ENCODE results near the gene FAM163B. TPM values are rescaled to one million over a fixed set of nuclear protein-coding genes. Genes with fewer than 3 reads are reported as not detected.

FAM163B gene
- total RNA-seq, 1 experiment from 2014 or later, result not detected

GRCh38 chr9:133641861-133642595 is 32.8 kb upstream of the FAM163B start:
- Histone ChIP-seq H3K27me3 (replicated peaks; ENCODE audit: control insufficient read depth, insufficient read depth, low read length) (no peaks in the 10 kb centered on the region; the same call in 1 of the 2 replicates), H3K4me1 (no peaks in the 10 kb centered on the region), H3K9me3 (no peaks in the 10 kb centered on the region), H3K4me3 (ENCODE audit: low read depth, low read length) (no peak overlapping the region), H3K36me3 (ENCODE audit: control insufficient read depth, insufficient read depth, low read length) (no peaks in the 10 kb centered on the region)
- intact Hi-C loops (cut with micrococcal nuclease; ENCODE audit: unreplicated experiment), result no loop called here
- no peak overlapping the region for H3K27ac Mint-ChIP-seq (ENCODE audit: unreplicated experiment)
- no TSS peak for BruUV-seq (replicated peaks)
- H3K36me3 Mint-ChIP-seq (ENCODE audit: insufficient read depth, unreplicated experiment), result peaks cover 4% of the 10 kb centered on the region
- DNase-seq, result no peak
- H3K4me3 Mint-ChIP-seq (ENCODE audit: unreplicated experiment), result no peak overlapping the region
- no peaks in the 10 kb centered on the region for H3K9me3 Mint-ChIP-seq (ENCODE audit: unreplicated experiment)
- TF ChIP-seq CTCF (IDR thresholded peaks at IDR 0.05; ENCODE audit: insufficient read depth in 1 of 2, low read depth in 1 of 2, low read length in 1 of 2, severe bottlenecking in 1 of 2, unreplicated experiment in 1 of 2), result no peak
- no peaks in the 10 kb centered on the region for H3K4me1 Mint-ChIP-seq (ENCODE audit: low read depth, unreplicated experiment)
- peaks cover 23% of the 10 kb centered on the region for H3K27me3 Mint-ChIP-seq (ENCODE audit: insufficient read depth, unreplicated experiment)
- ChIA-PET POLR2A (no interaction called here), CTCF (interaction anchor here (0.9 to 1.0 kb wide), 2 partner anchors 8 to 67 kb away, joined by 3 read pairs; no protein-coding TSS in a partner anchor)

GRCh38 chr9:133641396-133641655 is 32.1 kb upstream of the FAM163B start:
- TF ChIP-seq CTCF (IDR thresholded peaks at IDR 0.05; ENCODE audit: insufficient read depth in 1 of 2, low read depth in 1 of 2, low read length in 1 of 2, severe bottlenecking in 1 of 2, unreplicated experiment in 1 of 2), result no peak
- H3K4me3 Mint-ChIP-seq (ENCODE audit: unreplicated experiment), result no peak overlapping the region
- H3K27me3 ChIP-seq (replicated peaks; ENCODE audit: control insufficient read depth, insufficient read depth, low read length), result no peaks in the 10 kb centered on the region; the same call in 1 of the 2 replicates
- no peak overlapping the region for H3K4me3 ChIP-seq (ENCODE audit: low read depth, low read length)
- BruUV-seq (replicated peaks), result no TSS peak
- no peak overlapping the region for H3K27ac Mint-ChIP-seq (ENCODE audit: unreplicated experiment)
- intact Hi-C loops (cut with micrococcal nuclease; ENCODE audit: unreplicated experiment), result no loop called here
- H3K9me3 Mint-ChIP-seq (ENCODE audit: unreplicated experiment), result no peaks in the 10 kb centered on the region
- CTCF ChIA-PET, result no interaction called here
- peaks cover 27% of the 10 kb centered on the region for H3K27me3 Mint-ChIP-seq (ENCODE audit: insufficient read depth, unreplicated experiment)
- peaks cover 4% of the 10 kb centered on the region for H3K36me3 Mint-ChIP-seq (ENCODE audit: insufficient read depth, unreplicated experiment)
- H3K4me1 Mint-ChIP-seq (ENCODE audit: low read depth, unreplicated experiment), result no peaks in the 10 kb centered on the region
- H3K9me3 ChIP-seq, result no peaks in the 10 kb centered on the region
- H3K4me1 ChIP-seq, result no peaks in the 10 kb centered on the region
- POLR2A ChIA-PET, result no interaction called here
- no peak for DNase-seq
- no peaks in the 10 kb centered on the region for H3K36me3 ChIP-seq (ENCODE audit: control insufficient read depth, insufficient read depth, low read length)

GRCh38 chr9:133640580-133641395 is 31.6 kb upstream of the FAM163B start:
- no TSS peak for BruUV-seq (replicated peaks)
- Histone ChIP-seq H3K4me3 (ENCODE audit: low read depth, low read length) (no peak overlapping the region), H3K27me3 (replicated peaks; ENCODE audit: control insufficient read depth, insufficient read depth, low read length) (no peaks in the 10 kb centered on the region; the same call in 1 of the 2 replicates), H3K36me3 (ENCODE audit: control insufficient read depth, insufficient read depth, low read length) (no peaks in the 10 kb centered on the region), H3K9me3 (no peaks in the 10 kb centered on the region), H3K4me1 (no peaks in the 10 kb centered on the region)
- TF ChIP-seq CTCF (IDR thresholded peaks at IDR 0.05; ENCODE audit: insufficient read depth in 1 of 2, low read depth in 1 of 2, low read length in 1 of 2, severe bottlenecking in 1 of 2, unreplicated experiment in 1 of 2), result no peak
- Mint-ChIP-seq H3K36me3 (ENCODE audit: insufficient read depth, unreplicated experiment) (peaks cover 4% of the 10 kb centered on the region), H3K4me3 (ENCODE audit: unreplicated experiment) (no peak overlapping the region), H3K27me3 (ENCODE audit: insufficient read depth, unreplicated experiment) (peaks cover 27% of the 10 kb centered on the region), H3K9me3 (ENCODE audit: unreplicated experiment) (no peaks in the 10 kb centered on the region), H3K4me1 (ENCODE audit: low read depth, unreplicated experiment) (no peaks in the 10 kb centered on the region), H3K27ac (ENCODE audit: unreplicated experiment) (no peak overlapping the region)
- POLR2A ChIA-PET, result no interaction called here
- intact Hi-C loops (cut with micrococcal nuclease; ENCODE audit: unreplicated experiment), result no loop called here
- CTCF ChIA-PET, result no interaction called here
- DNase-seq, result no peak
